ENCODE results near the gene TMCC1.
"Not testable (repeated sequence)": the region's sequence is repeated elsewhere in the genome, so short reads cannot be mapped to it uniquely, and the experiment has no call there.

The TMCC1 gene

DNA sequence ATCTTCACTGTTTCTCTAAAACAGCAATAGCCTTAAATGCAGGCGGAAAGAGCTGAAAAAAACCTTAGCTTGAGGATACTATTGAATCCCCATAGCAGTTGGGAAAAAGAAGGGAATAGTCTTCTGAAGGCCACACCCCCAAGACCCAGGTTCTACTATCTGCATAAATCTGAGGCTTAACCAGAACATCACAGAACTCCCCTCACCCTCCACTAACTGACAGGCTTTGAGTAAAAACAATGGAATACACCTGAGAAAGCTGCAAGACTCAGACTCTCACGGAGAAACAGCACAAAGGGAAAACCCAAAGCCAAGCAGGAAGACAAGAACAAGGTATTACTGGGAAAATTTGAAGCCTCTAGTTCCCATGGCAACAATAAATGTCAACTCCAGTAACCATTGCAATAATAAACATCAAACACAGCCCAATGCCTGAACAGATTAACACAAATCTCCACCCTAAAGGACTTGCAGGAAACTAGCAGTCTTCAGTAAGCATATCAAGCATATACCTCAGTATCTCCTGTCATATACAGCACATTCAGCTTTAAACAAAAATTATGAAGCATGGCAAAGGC is 56.4 kb downstream of the TMCC1 start (continued):
- TF ChIP-seq ARNTL (CRISPR knock-in tag; IDR thresholded peaks at IDR 0.05; ENCODE audit: borderline replicate concordance, low read depth) (no peak), RARB (CRISPR knock-in tag; IDR thresholded peaks at IDR 0.05) (no peak), ZFP30 (CRISPR knock-in tag; IDR thresholded peaks at IDR 0.05) (no peak)

DNA sequence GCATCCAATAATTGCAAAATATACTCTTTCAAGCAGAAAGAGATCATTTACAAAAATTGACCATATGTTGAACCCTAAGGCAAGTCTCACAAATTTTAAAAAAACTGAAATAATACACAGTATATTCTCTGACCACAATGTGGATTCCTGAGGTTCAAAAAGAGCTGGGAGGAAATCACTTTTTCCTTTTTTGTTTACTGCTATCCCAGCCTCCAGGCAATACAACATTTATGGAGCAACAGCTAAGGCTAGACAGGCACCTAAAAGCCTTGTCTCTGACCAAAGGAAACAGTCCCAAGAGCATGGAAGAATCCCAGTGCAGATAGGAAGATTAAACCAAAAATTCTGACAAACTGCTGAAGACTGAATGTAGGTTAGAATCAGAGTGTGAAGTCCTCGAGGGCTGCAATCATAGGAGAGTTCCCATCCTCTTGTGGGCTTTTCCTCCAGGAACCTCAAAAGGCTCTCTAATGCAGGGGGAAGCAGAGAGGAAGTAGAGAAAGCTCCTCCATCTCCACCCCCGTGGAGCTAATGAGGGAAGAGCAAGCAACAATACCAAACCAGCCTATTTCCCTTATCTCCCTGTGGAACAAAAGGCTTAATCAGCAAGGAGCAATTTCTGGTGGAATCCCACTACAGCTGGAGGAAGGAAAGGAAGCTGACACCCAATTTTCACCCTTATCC is 57.0 kb downstream of the TMCC1 start:
- ATAC-seq, result no peak
- TF ChIP-seq GLIS3 (CRISPR knock-in tag; IDR thresholded peaks at IDR 0.05), result no peak
- TF ChIP-seq TOX (CRISPR knock-in tag; IDR thresholded peaks at IDR 0.05; ENCODE audit: borderline replicate concordance), result no peak
- TF ChIP-seq ZNF8 (CRISPR knock-in tag; IDR thresholded peaks at IDR 0.05), result no peak
- TF ChIP-seq OSR1 (CRISPR knock-in tag; IDR thresholded peaks at IDR 0.05), result no peak
- TF ChIP-seq ARNTL (CRISPR knock-in tag; IDR thresholded peaks at IDR 0.05; ENCODE audit: borderline replicate concordance, low read depth), result no peak
- no peak for TF ChIP-seq ZC3H10 (CRISPR knock-in tag; IDR thresholded peaks at IDR 0.05)
- no peak for TF ChIP-seq BACH2 (CRISPR knock-in tag; IDR thresholded peaks at IDR 0.05; ENCODE audit: borderline replicate concordance)
- no peak for TF ChIP-seq CSDC2 (CRISPR knock-in tag; IDR thresholded peaks at IDR 0.05)
- TF ChIP-seq ZNF565 (CRISPR knock-in tag; conservative IDR thresholded peaks at IDR 0.05; ENCODE audit: low read depth), result no peak
- no peak for TF ChIP-seq RARB (CRISPR knock-in tag; IDR thresholded peaks at IDR 0.05)
- TF ChIP-seq ISL1 (CRISPR knock-in tag; IDR thresholded peaks at IDR 0.05), result no peak
- TF ChIP-seq, protein P1, sequence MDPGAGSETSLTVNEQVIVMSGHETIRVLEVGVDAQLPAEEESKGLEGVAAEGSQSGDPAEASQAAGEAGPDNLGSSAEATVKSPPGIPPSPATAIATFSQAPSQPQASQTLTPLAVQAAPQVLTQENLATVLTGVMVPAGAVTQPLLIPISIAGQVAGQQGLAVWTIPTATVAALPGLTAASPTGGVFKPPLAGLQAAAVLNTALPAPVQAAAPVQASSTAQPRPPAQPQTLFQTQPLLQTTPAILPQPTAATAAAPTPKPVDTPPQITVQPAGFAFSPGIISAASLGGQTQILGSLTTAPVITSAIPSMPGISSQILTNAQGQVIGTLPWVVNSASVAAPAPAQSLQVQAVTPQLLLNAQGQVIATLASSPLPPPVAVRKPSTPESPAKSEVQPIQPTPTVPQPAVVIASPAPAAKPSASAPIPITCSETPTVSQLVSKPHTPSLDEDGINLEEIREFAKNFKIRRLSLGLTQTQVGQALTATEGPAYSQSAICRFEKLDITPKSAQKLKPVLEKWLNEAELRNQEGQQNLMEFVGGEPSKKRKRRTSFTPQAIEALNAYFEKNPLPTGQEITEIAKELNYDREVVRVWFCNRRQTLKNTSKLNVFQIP (CRISPR knock-in tag; IDR thresholded peaks at IDR 0.05; ENCODE audit: borderline replicate concordance, low read depth), result no peak
- TF ChIP-seq, protein P2, sequence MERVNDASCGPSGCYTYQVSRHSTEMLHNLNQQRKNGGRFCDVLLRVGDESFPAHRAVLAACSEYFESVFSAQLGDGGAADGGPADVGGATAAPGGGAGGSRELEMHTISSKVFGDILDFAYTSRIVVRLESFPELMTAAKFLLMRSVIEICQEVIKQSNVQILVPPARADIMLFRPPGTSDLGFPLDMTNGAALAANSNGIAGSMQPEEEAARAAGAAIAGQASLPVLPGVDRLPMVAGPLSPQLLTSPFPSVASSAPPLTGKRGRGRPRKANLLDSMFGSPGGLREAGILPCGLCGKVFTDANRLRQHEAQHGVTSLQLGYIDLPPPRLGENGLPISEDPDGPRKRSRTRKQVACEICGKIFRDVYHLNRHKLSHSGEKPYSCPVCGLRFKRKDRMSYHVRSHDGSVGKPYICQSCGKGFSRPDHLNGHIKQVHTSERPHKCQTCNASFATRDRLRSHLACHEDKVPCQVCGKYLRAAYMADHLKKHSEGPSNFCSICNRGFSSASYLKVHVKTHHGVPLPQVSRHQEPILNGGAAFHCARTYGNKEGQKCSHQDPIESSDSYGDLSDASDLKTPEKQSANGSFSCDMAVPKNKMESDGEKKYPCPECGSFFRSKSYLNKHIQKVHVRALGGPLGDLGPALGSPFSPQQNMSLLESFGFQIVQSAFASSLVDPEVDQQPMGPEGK (CRISPR knock-in tag; IDR thresholded peaks at IDR 0.05; ENCODE audit: borderline replicate concordance), result no peak
- TF ChIP-seq, protein P3, sequence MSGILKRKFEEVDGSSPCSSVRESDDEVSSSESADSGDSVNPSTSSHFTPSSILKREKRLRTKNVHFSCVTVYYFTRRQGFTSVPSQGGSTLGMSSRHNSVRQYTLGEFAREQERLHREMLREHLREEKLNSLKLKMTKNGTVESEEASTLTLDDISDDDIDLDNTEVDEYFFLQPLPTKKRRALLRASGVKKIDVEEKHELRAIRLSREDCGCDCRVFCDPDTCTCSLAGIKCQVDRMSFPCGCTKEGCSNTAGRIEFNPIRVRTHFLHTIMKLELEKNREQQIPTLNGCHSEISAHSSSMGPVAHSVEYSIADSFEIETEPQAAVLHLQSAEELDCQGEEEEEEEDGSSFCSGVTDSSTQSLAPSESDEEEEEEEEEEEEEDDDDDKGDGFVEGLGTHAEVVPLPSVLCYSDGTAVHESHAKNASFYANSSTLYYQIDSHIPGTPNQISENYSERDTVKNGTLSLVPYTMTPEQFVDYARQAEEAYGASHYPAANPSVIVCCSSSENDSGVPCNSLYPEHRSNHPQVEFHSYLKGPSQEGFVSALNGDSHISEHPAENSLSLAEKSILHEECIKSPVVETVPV (CRISPR knock-in tag; IDR thresholded peaks at IDR 0.05), result no peak
- TF ChIP-seq TCF4 (CRISPR knock-in tag; IDR thresholded peaks at IDR 0.05; ENCODE audit: borderline replicate concordance), result no peak
- no peak for TF ChIP-seq PPARA (CRISPR knock-in tag; IDR thresholded peaks at IDR 0.05; ENCODE audit: borderline replicate concordance)
- TF ChIP-seq ESRRG (CRISPR knock-in tag; IDR thresholded peaks at IDR 0.05), result no peak
- TF ChIP-seq, protein P4, sequence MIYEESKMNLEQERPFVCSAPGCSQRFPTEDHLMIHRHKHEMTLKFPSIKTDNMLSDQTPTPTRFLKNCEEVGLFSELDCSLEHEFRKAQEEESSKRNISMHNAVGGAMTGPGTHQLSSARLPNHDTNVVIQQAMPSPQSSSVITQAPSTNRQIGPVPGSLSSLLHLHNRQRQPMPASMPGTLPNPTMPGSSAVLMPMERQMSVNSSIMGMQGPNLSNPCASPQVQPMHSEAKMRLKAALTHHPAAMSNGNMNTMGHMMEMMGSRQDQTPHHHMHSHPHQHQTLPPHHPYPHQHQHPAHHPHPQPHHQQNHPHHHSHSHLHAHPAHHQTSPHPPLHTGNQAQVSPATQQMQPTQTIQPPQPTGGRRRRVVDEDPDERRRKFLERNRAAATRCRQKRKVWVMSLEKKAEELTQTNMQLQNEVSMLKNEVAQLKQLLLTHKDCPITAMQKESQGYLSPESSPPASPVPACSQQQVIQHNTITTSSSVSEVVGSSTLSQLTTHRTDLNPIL (CRISPR knock-in tag; IDR thresholded peaks at IDR 0.05; ENCODE audit: low read depth), result no peak

DNA sequence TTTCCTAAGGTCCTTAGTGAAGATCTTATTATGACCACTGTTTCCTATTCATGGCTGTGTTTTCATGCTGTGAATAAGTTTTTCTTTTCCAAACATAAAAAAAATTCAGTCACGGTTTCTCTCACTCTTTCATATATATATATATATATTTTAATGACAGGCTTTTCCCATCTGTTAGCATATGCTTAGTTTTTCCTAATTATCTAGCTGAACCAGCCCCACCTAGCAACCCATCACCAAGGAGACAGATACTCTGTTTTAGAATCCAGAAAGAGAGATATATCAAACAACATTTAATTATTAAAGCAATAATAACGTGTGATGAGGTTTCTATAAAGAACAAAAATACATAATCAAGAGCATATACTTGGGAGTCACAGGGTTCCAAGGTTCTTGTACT is 58.3 kb downstream of the TMCC1 start:
- TF ChIP-seq GLIS3 (CRISPR knock-in tag; IDR thresholded peaks at IDR 0.05), result no peak
- no peak for TF ChIP-seq TCF4 (CRISPR knock-in tag; IDR thresholded peaks at IDR 0.05; ENCODE audit: borderline replicate concordance)
- no peak for TF ChIP-seq ZFP30 (CRISPR knock-in tag; IDR thresholded peaks at IDR 0.05)
- TF ChIP-seq, protein P1 (CRISPR knock-in tag; IDR thresholded peaks at IDR 0.05; ENCODE audit: borderline replicate concordance, low read depth), result no peak
- no peak for TF ChIP-seq RARB (CRISPR knock-in tag; IDR thresholded peaks at IDR 0.05)
- no peak for ATAC-seq

DNA sequence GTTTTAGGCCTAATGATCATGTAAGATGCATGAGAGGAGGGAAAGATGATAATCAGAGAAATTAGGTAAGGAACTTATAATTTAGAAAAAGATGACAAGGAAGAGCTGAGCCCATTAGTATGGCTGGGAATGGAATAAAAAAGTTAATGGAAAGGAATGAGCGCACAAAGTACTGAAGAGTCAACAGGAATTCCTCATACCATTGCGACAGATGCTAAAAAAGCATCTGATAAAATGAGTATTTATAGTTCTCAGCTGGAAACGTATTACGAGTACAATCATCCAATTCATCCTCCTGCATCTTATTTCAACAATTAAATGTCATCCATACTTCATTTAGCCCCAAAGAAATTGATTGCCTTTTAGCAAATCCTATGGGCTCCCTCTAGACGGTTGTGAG is 58.9 kb downstream of the TMCC1 start:
- ATAC-seq, result no peak

DNA sequence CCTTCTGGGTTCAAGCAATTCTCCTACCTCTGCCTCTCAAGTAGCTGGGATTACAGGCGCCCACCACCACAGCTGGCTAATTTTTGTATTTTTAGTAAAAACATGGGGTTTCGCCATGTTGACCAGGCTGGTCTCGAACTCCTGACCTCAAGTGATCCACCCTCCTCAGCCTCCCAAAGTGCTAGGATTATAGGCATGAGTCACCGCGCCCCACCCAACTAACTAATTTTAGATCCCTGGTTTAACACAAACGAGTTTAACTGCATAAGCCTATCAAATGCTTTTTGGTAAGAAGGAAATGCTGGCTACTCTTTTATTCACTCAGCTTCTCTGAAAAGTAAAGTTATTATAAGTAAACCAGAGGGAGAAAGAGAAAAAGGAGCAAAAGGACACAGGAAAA is 61.6 kb downstream of the TMCC1 start:
- not testable (repeated sequence) for ATAC-seq

More for the DNA sequence above, 58.9 kb downstream of the TMCC1 start:
- TF ChIP-seq RARB (CRISPR knock-in tag; IDR thresholded peaks at IDR 0.05) (no peak), PPARA (CRISPR knock-in tag; IDR thresholded peaks at IDR 0.05; ENCODE audit: borderline replicate concordance) (no peak), OSR1 (CRISPR knock-in tag; IDR thresholded peaks at IDR 0.05) (no peak), ARNTL (CRISPR knock-in tag; IDR thresholded peaks at IDR 0.05; ENCODE audit: borderline replicate concordance, low read depth) (no peak), TOX (CRISPR knock-in tag; IDR thresholded peaks at IDR 0.05; ENCODE audit: borderline replicate concordance) (no peak), ZFP3 (CRISPR knock-in tag; IDR thresholded peaks at IDR 0.05) (no peak), BACH2 (CRISPR knock-in tag; IDR thresholded peaks at IDR 0.05; ENCODE audit: borderline replicate concordance) (no peak), CSDC2 (CRISPR knock-in tag; IDR thresholded peaks at IDR 0.05) (no peak)
- TF ChIP-seq, protein P4 (CRISPR knock-in tag; IDR thresholded peaks at IDR 0.05; ENCODE audit: low read depth), result no peak
- TF ChIP-seq, protein P3 (CRISPR knock-in tag; IDR thresholded peaks at IDR 0.05), result no peak
